ENCODE results near the gene ZFP1. TPM values are rescaled to one million over a fixed set of nuclear protein-coding genes. Genes with fewer than 3 reads are reported as not detected.

Gene ZFP1
- total and polyA plus RNA-seq, 2 of the 4 experiments (the other 2 are of a cell fraction), result 3.8 to 16.0 TPM

DNA sequence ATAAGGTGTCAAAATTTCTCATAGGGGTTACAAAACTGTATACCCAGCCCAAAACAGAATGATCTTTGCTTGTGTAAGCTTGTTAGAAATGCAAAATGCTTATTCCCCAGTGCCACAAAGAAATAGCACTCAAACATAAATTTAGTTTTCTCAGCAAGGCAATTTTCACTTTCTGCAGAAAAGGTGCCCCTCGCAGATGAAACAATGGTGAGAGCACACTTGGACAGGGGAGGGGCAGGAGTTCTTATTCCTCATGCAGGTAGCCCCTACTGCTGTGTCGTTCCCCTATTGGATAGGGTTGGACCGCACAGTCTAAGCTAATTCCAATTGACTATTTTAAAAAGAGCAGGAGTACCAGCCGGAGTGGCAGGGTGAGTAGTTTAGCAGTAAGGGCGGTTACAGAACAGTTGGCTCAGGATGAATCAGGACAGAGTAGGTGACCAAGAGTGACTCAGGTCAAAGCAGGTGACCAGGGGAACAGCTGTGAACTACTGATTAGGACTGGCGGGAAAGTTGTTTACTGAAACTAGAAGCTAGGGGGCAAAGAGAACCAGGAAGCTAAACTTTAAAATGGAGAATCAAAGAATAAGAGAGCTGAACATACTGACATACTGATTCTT is 26.3 kb upstream of the ZFP1 start:
- DNase-seq (no peak), ATAC-seq (ENCODE audit: low read depth) (no peak)
- no TSS peak for BruUV-seq (replicated peaks)
- Histone ChIP-seq H2BK5ac (ENCODE audit: low read depth, low read length, poor library complexity, severe bottlenecking) (no peak overlapping the region), H3K9me1 (ENCODE audit: insufficient read depth, low read length) (no peaks in the 10 kb centered on the region), H4K5ac (ENCODE audit: low read depth, low read length) (no peak overlapping the region), H2BK15ac (ENCODE audit: low read depth, low read length) (no peak overlapping the region), H3K4me2 (ENCODE audit: low read depth, low read length) (no peak overlapping the region), H4K20me1 (ENCODE audit: insufficient read depth, low read length) (no peaks in the 10 kb centered on the region), H3K14ac (replicated peaks; ENCODE audit: low read depth, low read length) (no peak overlapping the region), H3K23ac (ENCODE audit: low read depth, low read length) (no peak overlapping the region), H2AK5ac (ENCODE audit: low read depth, low read length) (no peak overlapping the region), H3K18ac (ENCODE audit: low read depth, low read length) (no peak overlapping the region), H3K27me3 (ENCODE audit: control insufficient read depth, insufficient read depth, low read length) (no peaks in the 10 kb centered on the region), H3K9ac (ENCODE audit: low read depth, low read length) (no peak overlapping the region), H3K56ac (ENCODE audit: extremely low read depth, insufficient read depth, low read length) (no peak overlapping the region), H3K79me1 (ENCODE audit: low read depth in 1 of 2, low read length in 2 of 2) (no peaks in the 10 kb centered on the region), H2BK120ac (ENCODE audit: low read depth, low read length) (no peak overlapping the region), H3K36me3 (ENCODE audit: control insufficient read depth, insufficient read depth, low read length) (no peaks in the 10 kb centered on the region), H2AK9ac (replicated peaks; ENCODE audit: low read depth, low read length, poor library complexity) (no peak overlapping the region), H4K8ac (ENCODE audit: low read depth in 2 of 2, low read length in 2 of 2) (no peak overlapping the region), H3K4me3 (ENCODE audit: insufficient read depth, low read depth, low read length) (no peak overlapping the region), H2BK20ac (ENCODE audit: low read depth, low read length) (no peak overlapping the region), H4K91ac (ENCODE audit: insufficient read depth, low read depth, low read length) (no peak overlapping the region), H2AFZ (replicated peaks; ENCODE audit: low read length, poor library complexity) (no peak overlapping the region), H3K9me3 (ENCODE audit: control insufficient read depth, insufficient read depth, low read length) (peaks cover 4% of the 10 kb centered on the region), H3K4ac (ENCODE audit: low read depth, low read length) (no peak overlapping the region), H3K27ac (ENCODE audit: insufficient read depth, low read length) (no peak overlapping the region), H3K4me1 (ENCODE audit: control insufficient read depth, insufficient read depth, low read length) (no peaks in the 10 kb centered on the region)
- intact Hi-C loops (cut with micrococcal nuclease), result no loop called here
- no peak for TF ChIP-seq SMC3 (IDR thresholded peaks at IDR 0.05; ENCODE audit: low read depth, low read length)
- TF ChIP-seq, protein P1, sequence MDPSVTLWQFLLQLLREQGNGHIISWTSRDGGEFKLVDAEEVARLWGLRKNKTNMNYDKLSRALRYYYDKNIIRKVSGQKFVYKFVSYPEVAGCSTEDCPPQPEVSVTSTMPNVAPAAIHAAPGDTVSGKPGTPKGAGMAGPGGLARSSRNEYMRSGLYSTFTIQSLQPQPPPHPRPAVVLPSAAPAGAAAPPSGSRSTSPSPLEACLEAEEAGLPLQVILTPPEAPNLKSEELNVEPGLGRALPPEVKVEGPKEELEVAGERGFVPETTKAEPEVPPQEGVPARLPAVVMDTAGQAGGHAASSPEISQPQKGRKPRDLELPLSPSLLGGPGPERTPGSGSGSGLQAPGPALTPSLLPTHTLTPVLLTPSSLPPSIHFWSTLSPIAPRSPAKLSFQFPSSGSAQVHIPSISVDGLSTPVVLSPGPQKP (IDR thresholded peaks at IDR 0.05; ENCODE audit: borderline replicate concordance, low read depth, low read length), result no peak
- no peak for TF ChIP-seq NFE2L2 (IDR thresholded peaks at IDR 0.05; ENCODE audit: low read depth, low read length)
- no peak for TF ChIP-seq RFX5 (IDR thresholded peaks at IDR 0.05; ENCODE audit: low read depth, low read length)
- POLR2A ChIA-PET (ENCODE audit: unreplicated experiment), result interaction anchor here (0.5 kb wide), 1 partner anchor 178 kb away, joined by 3 read pairs; no protein-coding TSS in a partner anchor
- dilution Hi-C loops (cut with HindIII; ENCODE audit: low sequenced_read_pairs, unreplicated experiment), result no loop called here
- in situ Hi-C loops (cut with MboI; ENCODE audit: low sequenced_read_pairs), result no loop called here
- 89% methylated on average over 3 of the region's 6 CpGs; no CpG with 5 or more reads in 1 of the 2 experiments for WGBS, 2 experiments (ENCODE audit: extremely low coverage in 2 of 2, insufficient read length in 1 of 2)
- CTCF ChIA-PET, result interaction anchor here (1.8 kb wide), 1 partner anchor 11 kb away, joined by 7 read pairs; no protein-coding TSS in a partner anchor

All from IMR-90 (cell line).